Measurements from ENCODE around the gene PTGS2.
"Not testable (repeated sequence)": the region's sequence is repeated elsewhere in the genome, so short reads cannot be mapped to it uniquely, and the experiment has no call there.

The PTGS2 gene

DNA sequence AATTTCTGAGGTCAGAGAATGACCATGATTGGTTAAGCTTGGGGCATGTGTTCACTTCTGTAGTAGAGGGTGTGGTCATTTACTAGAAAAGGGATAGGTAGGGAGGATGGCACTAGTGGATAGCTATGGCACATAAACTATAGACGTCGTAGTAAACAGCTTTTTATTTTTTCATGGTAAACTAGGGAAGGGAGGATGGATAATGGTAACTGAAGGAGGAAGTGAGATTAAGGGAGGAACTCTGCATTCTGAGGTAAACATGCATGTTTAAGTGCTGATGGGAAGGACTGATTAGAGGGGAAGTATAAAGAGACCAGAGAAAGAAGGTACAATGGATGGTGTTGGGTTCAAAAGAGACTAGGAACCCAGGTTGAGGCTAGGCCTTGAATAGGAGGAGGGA is 26.9 kb downstream of the PTGS2 start:
- DNase-seq, result no peak
- TF ChIP-seq, protein P1, sequence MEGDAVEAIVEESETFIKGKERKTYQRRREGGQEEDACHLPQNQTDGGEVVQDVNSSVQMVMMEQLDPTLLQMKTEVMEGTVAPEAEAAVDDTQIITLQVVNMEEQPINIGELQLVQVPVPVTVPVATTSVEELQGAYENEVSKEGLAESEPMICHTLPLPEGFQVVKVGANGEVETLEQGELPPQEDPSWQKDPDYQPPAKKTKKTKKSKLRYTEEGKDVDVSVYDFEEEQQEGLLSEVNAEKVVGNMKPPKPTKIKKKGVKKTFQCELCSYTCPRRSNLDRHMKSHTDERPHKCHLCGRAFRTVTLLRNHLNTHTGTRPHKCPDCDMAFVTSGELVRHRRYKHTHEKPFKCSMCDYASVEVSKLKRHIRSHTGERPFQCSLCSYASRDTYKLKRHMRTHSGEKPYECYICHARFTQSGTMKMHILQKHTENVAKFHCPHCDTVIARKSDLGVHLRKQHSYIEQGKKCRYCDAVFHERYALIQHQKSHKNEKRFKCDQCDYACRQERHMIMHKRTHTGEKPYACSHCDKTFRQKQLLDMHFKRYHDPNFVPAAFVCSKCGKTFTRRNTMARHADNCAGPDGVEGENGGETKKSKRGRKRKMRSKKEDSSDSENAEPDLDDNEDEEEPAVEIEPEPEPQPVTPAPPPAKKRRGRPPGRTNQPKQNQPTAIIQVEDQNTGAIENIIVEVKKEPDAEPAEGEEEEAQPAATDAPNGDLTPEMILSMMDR (IDR thresholded peaks at IDR 0.05), result no peak
- Histone ChIP-seq H3K4me3 (no peak overlapping the region), H3K4me1 (no peaks in the 10 kb centered on the region), H3K36me3 (no peaks in the 10 kb centered on the region), H3K27me3 (no peaks in the 10 kb centered on the region), H3K27ac (no peak overlapping the region), H3K9me3 (no peaks in the 10 kb centered on the region)
- intact Hi-C loops (cut with DNase I; ENCODE audit: low total_unique reads), result no loop called here

DNA sequence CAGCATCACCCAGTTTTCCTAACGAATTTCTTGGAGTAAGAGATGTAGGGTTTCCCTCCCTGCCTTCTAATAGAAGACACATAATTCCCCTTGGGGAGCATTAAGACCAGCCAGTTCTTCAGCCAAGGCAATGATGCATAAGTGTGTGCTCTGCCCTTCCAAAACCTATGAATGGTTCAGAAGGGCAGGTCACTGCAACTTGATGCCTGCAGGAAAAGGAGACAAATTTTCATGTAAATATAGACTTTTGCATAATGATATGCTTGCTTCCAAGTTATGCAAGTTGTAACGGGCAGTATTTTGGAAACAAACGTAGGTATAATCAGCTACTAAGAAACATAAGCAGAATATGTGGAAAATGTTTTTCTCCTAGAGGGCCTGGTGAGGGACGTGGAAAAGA is 31.6 kb downstream of the PTGS2 start:
- intact Hi-C loops (cut with DNase I; ENCODE audit: low total_unique reads), result no loop called here
- no peaks in the 10 kb centered on the region for H3K27me3 ChIP-seq
- H3K9me3 ChIP-seq, result no peaks in the 10 kb centered on the region

DNA sequence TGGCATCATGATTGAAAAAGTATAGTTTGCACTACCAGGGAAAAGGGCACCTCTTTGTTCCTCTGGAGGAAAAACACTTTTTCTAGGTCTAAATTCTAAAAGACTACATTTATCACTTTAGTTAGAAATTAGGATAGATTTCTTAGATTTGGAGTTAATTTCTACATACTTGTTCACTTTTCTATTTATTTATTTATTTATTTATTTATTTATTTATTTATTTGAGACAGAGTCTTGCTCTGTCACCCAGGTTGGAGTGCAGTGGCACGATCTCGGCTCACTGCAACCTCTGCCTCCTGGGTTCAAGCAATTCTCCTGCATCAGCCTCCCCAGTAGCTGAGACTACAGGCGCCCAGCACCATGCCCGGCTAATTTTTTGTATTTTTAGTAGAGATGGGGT is 32.2 kb downstream of the PTGS2 start:
- H3K4me1 ChIP-seq; H3K27me3 ChIP-seq; H3K36me3 ChIP-seq; H3K9me3 ChIP-seq; DNase-seq; H3K4me3 ChIP-seq; H3K27ac ChIP-seq; intact Hi-C loops (cut with DNase I; ENCODE audit: low total_unique reads): not testable (repeated sequence)

More for the DNA sequence above, 31.6 kb downstream of the PTGS2 start:
- Histone ChIP-seq H3K36me3 (no peaks in the 10 kb centered on the region), H3K27ac (no peak overlapping the region), H3K4me3 (no peak overlapping the region), H3K4me1 (no peaks in the 10 kb centered on the region)
- TF ChIP-seq, protein P1 (IDR thresholded peaks at IDR 0.05), result no peak
- no peak for DNase-seq

DNA sequence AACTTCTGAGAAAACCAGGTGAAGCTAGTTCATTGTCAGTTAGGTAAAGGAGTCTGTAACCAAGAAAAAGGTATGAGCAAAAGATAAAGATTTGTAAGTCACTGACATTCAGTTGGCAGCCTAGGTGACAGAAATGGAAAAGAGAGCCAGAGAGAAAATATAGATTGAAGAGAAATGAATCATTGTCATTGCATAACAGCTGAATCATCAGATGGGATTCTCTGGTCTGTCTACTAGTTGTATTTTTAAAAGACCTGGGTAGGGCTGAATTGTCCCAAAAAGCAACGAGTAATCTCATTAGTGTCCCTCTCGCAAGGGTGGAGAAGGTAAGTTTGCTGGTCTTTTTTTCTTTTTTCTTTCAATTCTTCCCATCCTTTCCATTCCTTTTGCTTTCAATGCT is 36.6 kb downstream of the PTGS2 start:
- no peak for DNase-seq

DNA sequence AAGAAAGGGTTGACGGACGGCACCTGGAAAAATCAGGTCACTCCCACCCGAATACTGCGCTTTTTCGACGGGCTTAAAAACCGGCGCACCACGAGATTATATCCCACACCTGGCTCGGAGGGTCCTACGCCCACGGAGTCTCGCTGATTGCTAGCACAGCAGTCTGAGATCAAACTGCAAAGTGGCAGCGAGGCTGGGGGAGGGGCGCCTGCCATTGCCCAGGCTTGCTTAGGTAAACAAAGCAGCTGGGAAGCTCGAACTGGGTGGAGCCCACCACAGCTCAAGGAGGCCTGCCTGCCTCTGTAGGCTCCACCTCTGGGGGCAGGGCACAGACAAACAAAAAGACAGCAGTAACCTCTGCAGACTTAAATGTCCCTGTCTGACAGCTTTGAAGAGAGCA is 42.7 kb downstream of the PTGS2 start:
- DNase-seq; H3K9me3 ChIP-seq; H3K27me3 ChIP-seq; H3K4me3 ChIP-seq; H3K36me3 ChIP-seq; H3K27ac ChIP-seq; intact Hi-C loops (cut with DNase I; ENCODE audit: low total_unique reads); H3K4me1 ChIP-seq: not testable (repeated sequence)

More for the DNA sequence above, 36.6 kb downstream of the PTGS2 start:
- Histone ChIP-seq H3K27ac (no peak overlapping the region), H3K4me3 (no peak overlapping the region), H3K4me1 (no peaks in the 10 kb centered on the region), H3K36me3 (no peaks in the 10 kb centered on the region), H3K27me3 (no peaks in the 10 kb centered on the region), H3K9me3 (no peaks in the 10 kb centered on the region)
- TF ChIP-seq, protein P1 (IDR thresholded peaks at IDR 0.05), result no peak
- intact Hi-C loops (cut with DNase I; ENCODE audit: low total_unique reads), result no loop called here

DNA sequence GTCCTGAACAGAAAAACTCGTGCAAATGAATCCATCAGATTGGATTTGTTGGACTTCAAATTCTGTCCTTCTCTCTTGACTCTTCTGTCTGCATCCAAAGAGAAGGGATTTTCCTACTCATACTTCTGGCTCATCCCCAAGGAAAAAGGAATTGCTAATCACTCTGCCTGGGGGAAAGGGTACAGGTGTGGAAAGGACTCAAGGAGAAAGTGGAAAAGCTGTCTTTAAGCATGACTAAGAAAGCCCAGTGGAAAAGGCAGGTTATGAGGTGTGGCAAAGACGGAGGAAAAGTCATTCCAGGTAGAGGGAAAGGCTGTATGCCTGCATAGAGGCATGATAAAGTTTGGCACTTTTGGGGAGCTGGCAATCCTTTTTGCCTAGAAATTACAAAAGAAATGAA is 43.4 kb downstream of the PTGS2 start:
- H3K36me3 ChIP-seq, result no peaks in the 10 kb centered on the region
- no peaks in the 10 kb centered on the region for H3K9me3 ChIP-seq
- TF ChIP-seq, protein P1 (IDR thresholded peaks at IDR 0.05), result no peak
- no peak overlapping the region for H3K27ac ChIP-seq
- intact Hi-C loops (cut with DNase I; ENCODE audit: low total_unique reads), result no loop called here
- no peak overlapping the region for H3K4me3 ChIP-seq
- DNase-seq, result no peak
- H3K27me3 ChIP-seq, result no peaks in the 10 kb centered on the region
- no peaks in the 10 kb centered on the region for H3K4me1 ChIP-seq

DNA sequence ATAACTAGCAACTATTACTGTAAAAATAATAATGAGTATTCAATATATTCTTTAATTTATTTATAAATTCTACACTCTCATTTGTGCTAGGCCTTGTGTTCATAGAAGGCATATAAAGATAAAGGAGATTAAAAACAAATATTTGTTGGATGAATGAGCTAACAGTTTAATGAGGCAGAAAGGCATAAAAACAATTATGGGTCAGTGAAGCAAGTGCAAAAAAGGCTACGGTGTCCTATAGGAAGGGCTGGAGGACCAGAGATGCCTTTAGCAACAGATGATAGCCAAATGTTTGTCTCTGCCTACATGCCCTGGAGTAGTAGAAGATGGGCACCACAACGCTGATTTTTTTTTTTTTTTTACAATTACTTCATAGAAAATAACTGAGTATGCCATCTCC is 45.7 kb downstream of the PTGS2 start:
- Histone ChIP-seq H3K4me3 (no peak overlapping the region), H3K4me1 (no peaks in the 10 kb centered on the region), H3K27ac (no peak overlapping the region), H3K27me3 (no peaks in the 10 kb centered on the region), H3K36me3 (no peaks in the 10 kb centered on the region), H3K9me3 (no peaks in the 10 kb centered on the region)
- intact Hi-C loops (cut with DNase I; ENCODE audit: low total_unique reads), result no loop called here
- DNase-seq, result no peak
- TF ChIP-seq, protein P1 (IDR thresholded peaks at IDR 0.05), result no peak
